T-helper 1 cell treated with Interleukin-12 subunit alpha and Interleukin-12 subunit beta and Interleukin-4 antibody, amounts not matched to agents 30 ng/mL and 1 ng/mL, for 36 hours (primary cell): ENCODE results near the gene SLC16A8. TPM values are rescaled to one million over a fixed set of nuclear protein-coding genes. Genes with fewer than 3 reads are reported as not detected.
"Not testable (repeated sequence)": the region's sequence is repeated elsewhere in the genome, so short reads cannot be mapped to it uniquely, and the experiment has no call there.

Source experiments
- intact Hi-C: fragments of 100-400 bp; cut with micrococcal nuclease; formaldehyde crosslinking; loops from one replicate; pipeline ENCODE4 v1.15.1; 2024
- total RNA-seq: library from RNA; stranded (reverse); gene quantifications from 2 replicates; pipeline ENCODE4 v1.2.3, GENCODE V29; 2022

The SLC16A8 gene
- total RNA-seq, 1 donor from 2014 or later = not detected

- intact Hi-C loops = loop anchor here (1.0 kb wide), 4 partner anchors 149 to 653 kb away; partner anchors contain the start of genes GTPBP1 and MAFF
Observed at GRCh38 chr22:38051900-38052862, 31.8 kb downstream of the SLC16A8 start.

- intact Hi-C loops = no loop called here
Observed at GRCh38 chr22:38051261-38051660, 32.7 kb downstream of the SLC16A8 start.

DNA sequence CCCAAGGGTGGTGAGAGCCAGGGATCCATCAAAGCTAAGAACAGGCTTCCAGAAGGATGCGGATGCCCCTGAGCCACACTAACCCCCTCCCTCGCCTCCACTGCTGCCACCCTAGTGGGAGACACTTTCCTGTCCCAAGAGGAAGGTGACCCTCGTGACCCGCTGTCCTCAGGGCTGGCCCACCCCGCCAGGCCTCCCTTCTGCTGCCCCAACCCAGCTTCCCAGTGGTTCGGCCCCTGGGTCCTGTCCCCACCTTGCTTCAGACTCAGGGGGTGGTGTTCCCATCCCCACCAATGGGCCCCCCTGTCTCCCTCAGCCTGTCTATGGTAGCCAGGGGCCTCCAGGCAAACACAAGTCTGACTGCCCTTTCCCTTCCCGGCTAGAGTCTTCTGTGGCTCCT, 33.3 kb downstream of the SLC16A8 start:
- intact Hi-C loops = no loop called here

- intact Hi-C loops = no loop called here
Observed at GRCh38 chr22:38049812-38050619, 34.0 kb downstream of the SLC16A8 start.

DNA sequence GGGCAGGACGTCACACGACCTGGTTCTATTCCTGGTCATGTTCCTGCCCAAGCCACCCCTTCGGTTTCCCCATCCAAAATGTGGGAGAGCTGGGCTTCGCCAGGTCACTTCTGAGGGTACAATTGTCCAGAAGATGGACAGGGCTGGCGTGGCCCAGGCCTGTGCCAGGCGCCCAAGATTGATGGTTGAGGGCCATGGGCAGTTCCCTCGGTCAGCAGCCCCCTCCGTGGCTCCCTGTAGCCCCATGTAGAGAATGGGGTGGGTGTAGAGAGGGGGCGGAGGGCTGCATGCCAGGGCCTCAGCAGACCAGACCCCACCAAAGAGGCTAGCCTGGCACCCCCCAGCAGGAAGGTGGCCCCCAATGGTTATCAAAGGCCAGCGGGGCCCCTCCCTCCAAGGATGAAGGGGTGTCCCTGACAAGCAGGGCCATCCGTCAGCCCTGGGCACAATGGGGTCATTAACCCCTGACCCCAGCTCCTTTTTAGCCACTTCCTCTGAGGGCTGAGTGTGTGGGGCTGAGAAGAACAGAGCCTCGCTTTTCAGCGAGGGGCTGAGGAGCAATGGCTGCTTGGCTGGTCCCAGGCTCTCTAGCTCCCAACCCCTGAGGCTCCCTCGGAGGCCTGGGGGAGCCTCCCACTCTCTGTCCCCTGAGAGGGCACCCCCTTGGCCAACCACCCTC, 37.8 kb downstream of the SLC16A8 start:
- intact Hi-C loops = no loop called here

DNA sequence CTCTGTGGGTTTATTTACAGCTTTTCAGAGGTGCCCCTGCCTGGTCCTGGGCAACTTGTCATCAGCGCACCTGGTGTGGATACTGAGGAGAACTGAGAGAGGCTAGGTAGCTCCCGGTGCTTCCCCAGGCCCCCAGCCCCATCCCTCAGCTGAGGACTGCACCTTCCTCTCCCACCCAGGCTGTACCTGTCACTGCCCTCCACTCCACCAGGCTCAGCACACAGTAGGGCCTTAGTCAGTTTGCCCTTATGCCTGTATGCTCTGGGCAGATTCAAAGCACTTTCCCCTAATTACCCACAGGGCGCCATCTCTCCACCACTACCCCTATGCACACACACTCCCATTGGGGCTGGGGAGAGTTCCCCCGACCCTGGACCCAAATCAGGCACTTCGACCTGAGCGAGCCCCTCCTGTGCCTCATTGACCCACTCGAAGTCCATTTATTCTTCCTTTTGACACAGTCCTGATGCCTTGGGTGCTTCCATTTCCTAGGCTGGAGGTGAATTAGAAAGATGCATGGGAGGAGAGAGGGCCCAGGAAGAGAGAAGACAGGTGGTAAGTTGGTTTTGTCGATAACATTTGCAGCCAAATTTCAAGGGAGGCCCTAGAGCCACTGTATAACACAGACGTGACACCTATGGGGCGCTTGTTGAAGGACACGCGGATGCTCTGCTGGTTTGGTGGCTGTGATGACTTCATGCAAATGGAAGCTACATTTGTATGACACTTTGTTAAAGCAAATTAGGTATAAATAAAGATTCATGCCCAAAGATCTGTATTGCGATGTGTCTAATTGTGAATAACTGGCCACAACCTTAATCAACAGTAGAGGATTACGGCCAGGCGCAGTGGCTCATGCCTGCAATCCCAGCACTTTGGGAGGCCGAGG, 40.6 kb downstream of the SLC16A8 start:
- intact Hi-C loops = no loop called here

DNA sequence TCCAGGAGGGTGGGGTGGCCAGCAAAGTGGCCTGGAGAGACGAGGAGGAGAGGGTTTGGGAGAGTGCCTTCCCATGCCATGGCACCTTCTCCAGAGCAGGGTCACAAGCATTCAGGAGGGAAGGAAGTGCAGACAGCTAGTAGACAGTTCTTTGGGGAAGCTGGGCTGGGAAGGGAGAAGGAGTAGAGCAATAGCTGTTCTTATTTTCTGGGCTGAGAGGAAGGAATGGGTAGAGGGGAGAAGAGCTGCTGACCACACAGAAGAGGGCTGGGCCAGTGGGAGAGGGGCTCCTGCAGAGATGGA, 41.5 kb downstream of the SLC16A8 start:
- intact Hi-C loops = no loop called here

- intact Hi-C loops = no loop called here
Observed at GRCh38 chr22:38041760-38042487, 42.1 kb downstream of the SLC16A8 start.

GRCh38 chr22:38040953-38041759, 42.8 kb downstream of the SLC16A8 start:
- intact Hi-C loops = no loop called here

DNA sequence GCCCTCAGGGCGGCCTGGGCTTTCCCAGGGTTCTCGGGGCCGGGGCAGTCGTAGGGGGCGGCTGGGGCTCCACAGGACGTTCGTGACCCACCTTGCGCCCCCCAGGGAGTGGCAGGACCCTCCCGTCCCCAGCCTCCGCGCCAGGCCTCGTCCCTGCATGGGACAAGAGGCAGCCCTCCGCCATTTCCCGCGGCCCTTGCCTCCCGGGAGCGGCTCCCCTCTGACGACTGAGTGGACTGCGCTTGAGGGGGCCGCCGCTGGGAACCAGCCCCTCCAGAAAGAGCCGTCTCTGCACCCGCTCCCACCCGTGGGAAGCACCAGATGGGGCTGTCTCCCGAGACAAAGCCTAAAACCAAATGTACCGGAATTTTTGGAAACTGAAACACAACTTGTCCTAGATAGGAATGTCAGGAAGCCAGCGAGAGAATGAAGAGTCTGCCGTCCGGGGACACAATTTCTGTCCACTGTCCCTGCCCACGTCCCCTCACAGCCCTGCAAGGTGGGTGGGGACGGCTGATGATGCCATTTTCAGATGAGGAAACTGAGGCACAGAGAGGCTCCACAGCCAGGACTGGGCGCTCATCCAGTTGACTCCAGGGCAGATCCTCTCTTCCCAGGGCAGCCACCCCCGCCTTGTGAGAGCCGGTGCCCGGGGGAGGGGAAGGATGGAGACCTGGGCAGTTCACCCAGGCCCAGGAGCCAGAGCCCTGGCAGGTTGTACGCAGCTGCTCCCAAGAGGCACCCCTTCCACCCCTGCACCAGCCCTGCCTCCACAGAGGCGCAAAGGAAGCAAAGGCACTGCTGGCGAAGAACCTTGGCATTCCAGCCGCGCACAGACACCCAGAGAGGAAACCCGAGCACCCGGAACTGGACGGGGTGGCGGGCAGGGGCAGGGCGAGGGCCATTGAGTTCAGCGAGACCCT, 44.8 kb downstream of the SLC16A8 start:
- intact Hi-C loops = no loop called here

GRCh38 chr22:38038426-38038825, 45.6 kb downstream of the SLC16A8 start:
- intact Hi-C loops = no loop called here

GRCh38 chr22:38037367-38038150, 46.4 kb downstream of the SLC16A8 start:
- intact Hi-C loops = not testable (repeated sequence)

- intact Hi-C loops = no loop called here
Observed at GRCh38 chr22:38036392-38037062, 47.5 kb downstream of the SLC16A8 start.

- intact Hi-C loops = no loop called here
Observed at GRCh38 chr22:38035530-38035885, 48.5 kb downstream of the SLC16A8 start.

GRCh38 chr22:38034884-38035529, 49.0 kb downstream of the SLC16A8 start:
- intact Hi-C loops = no loop called here

- intact Hi-C loops = no loop called here
Observed at GRCh38 chr22:38034278-38034882, 49.6 kb downstream of the SLC16A8 start.
